Measurements from ENCODE around the gene SSX2IP.

GRCh38 chr1:84720221-84720780 lies 30.0 kb upstream of the SSX2IP start:
- no peak for TF ChIP-seq CTCF (IDR thresholded peaks at IDR 0.05; ENCODE audit: low read depth, low read length, poor library complexity, severe bottlenecking)
- TF ChIP-seq EZH2phosphoT487 (IDR thresholded peaks at IDR 0.05; ENCODE audit: borderline replicate concordance, low read length): no peak

Measured in DOHH2 (cell line).